Naive thymus-derived CD8-positive, alpha-beta T cell (primary cell): ENCODE data around the gene CACNA1D. TPM values are rescaled to one million over a fixed set of nuclear protein-coding genes. Genes with fewer than 3 reads are reported as not detected.
A peak's percentile ranks its signal among the peaks of the same experiment; 100 is the strongest.

Experiments
- ATAC-seq, 2 donors: fragments of 150-1000 bp; cut with Tn5 transposase in 1 of 2; sonication (Bioruptor Pico), chemical (Tn5 transposase) in 1 of 2; 1 replicate in 1 of 2; 2 replicates in 1 of 2; pipeline ENCODE4 v1.10.0; 2021; ENCODE audit warnings: mild to moderate bottlenecking in 2 of 2, moderate library complexity in 2 of 2
- POLR2A ChIA-PET: fragments of 350-600 bp; sonication (Branson Sonifier 250); formaldehyde crosslinking; loops from one replicate; lab custom pipeline; 2021; ENCODE audit warnings: antibody characterized with exemption; lab: Charles Lee
- DNase-seq, 10 donors: peaks; one replicate each; pipeline versions ENCODE4 v3.0.0 to v3.0.0-alpha.2; 2020 to 2022
- H3K27ac Mint-ChIP-seq, 10 donors: one replicate each; pipeline ENCODE4 v1.8.0; 2020 to 2022; ENCODE audit warnings: mild to moderate bottlenecking in 10 of 10, mixed read lengths in 10 of 10, moderate library complexity in 4 of 10, inconsistent platforms in 1 of 10
- H3K27me3 Mint-ChIP-seq, 5 donors: one replicate each; pipeline ENCODE4 v1.8.0; 2021 to 2022; ENCODE audit warnings: mixed read lengths in 5 of 5
- H3K36me3 Mint-ChIP-seq, 3 donors: one replicate each; pipeline ENCODE4 v1.8.0; 2020 to 2022; ENCODE audit warnings: mixed read lengths in 3 of 3, mild to moderate bottlenecking in 2 of 3, inconsistent platforms in 1 of 3
- H3K4me1 Mint-ChIP-seq, 4 donors: one replicate each; pipeline ENCODE4 v1.8.0; 2021 to 2022; ENCODE audit warnings: mixed read lengths in 4 of 4
- H3K4me3 Mint-ChIP-seq, 10 donors: one replicate each; pipeline ENCODE4 v1.8.0; 2020 to 2022; ENCODE audit warnings: mild to moderate bottlenecking in 10 of 10, mixed read lengths in 10 of 10, moderate library complexity in 6 of 10, inconsistent platforms in 1 of 10
- H3K9me3 Mint-ChIP-seq, 9 donors: one replicate each; pipeline ENCODE4 v1.8.0; 2020 to 2022; ENCODE audit warnings: mixed read lengths in 9 of 9, mild to moderate bottlenecking in 3 of 9, inconsistent platforms in 1 of 9, moderate library complexity in 1 of 9
- polyA plus RNA-seq, 3 donors: library from polyadenylated mRNA; unstranded; fragments of 300-500 nt; fragmentation: Illumina TruSeq; gene quantifications; one replicate each; pipeline ENCODE4 v1.2.3, GENCODE V29; 2021
- total RNA-seq, 8 experiments: library from RNA in 2 of 8; stranded (reverse) in 2 of 8; gene quantifications; one replicate each; pipeline ENCODE4 v1.2.3 and lab custom pipeline; 2021 to 2026

CACNA1D gene
- total and polyA plus RNA-seq, 5 experiments from 2014 or later: not detected

DNA sequence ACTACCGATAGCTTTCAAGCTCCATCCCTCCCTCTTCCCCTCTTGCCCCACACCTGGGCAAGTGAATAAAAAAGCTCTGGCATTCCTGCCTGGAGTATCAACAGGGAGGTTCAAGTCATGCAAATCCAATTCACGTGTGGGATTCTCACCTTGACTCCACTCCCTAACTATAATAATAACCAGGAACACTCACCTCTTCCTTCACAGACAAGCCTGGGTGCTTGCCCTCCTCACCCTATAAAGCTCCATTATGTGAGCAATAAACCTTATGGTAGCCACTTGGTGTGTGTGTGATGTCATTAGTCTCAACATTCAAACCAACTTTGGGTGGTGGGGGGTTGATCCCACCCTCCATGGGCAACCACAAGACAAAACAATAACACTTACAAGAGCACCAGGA is 335.2 kb downstream of the CACNA1D start:
- Mint-ChIP-seq H3K4me3 (no peak overlapping the region), H3K9me3 (no peaks in the 10 kb centered on the region), H3K27ac (no peak overlapping the region), H3K4me1 (peaks cover 0 to 2% (median 0%) of the 10 kb centered on the region in 4 donors), H3K36me3 (no peaks in the 10 kb centered on the region), H3K27me3 (peaks cover 0 to 3% (median 0%) of the 10 kb centered on the region in 5 donors)
- DNase-seq (no peak), ATAC-seq (no peak)
- POLR2A ChIA-PET: no interaction called here

DNA sequence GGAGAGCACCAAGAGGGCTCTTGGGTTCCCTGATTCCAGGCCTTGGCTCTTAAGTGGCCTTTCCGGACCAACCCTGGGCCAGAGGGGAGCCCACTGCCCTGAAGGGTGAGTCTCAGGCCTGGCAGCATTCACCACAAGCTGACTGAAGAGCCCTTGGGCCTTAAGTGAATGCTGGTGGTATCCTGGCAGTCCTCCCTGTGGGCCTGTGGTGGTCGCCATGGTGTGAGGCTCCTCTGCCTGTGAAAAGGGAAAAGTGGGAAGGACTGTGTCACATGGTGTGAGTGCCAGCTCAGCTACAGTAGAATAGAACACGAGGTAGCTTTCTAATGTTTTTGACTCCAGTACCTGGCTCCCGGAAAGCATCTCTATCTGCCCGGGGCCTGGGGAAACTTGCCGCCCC is 336.5 kb downstream of the CACNA1D start:
- no peak for DNase-seq
- Mint-ChIP-seq H3K4me3 (no peak overlapping the region), H3K4me1 (peaks cover 0 to 2% (median 0%) of the 10 kb centered on the region in 4 donors), H3K27ac (peak overlapping the region in 1 of 10 donors; percentile 63), H3K36me3 (no peaks in the 10 kb centered on the region), H3K27me3 (peaks cover 0 to 2% (median 0%) of the 10 kb centered on the region in 5 donors), H3K9me3 (no peaks in the 10 kb centered on the region)
- POLR2A ChIA-PET: no interaction called here
- no peak for ATAC-seq

DNA sequence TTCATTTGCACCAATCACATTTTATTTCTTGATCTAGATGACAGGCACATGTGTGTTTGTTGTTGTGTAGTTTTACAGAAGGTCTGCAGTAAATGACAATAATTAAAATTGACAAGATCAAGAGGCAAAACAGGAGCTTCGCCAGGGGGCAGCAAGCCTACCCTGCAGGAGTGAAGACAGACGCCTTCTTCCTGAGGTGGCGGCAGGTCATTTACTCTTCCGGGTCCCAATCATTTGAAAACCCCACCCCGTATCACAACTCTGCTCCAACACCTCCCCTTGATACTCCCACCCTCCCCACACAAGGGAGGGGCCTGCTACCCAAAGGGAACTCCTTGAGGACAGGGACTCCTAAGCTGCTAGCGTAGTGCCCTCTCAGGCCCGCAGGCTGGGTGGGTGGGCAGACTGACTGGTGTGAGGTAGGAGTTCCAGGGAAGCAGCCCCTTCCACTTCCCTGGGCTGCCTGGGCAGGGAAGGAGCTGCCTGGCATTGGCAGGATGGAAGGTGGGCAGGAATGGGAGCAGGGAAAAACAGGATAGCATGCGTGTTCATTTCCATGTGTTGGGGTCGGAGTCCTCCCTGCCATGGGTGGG is 338.7 kb downstream of the CACNA1D start:
- peaks cover 0 to 2% (median under 1%) of the 10 kb centered on the region in 4 donors for H3K4me1 Mint-ChIP-seq
- no peak for DNase-seq
- peaks cover 0 to 4% (median 2%) of the 10 kb centered on the region in 5 donors for H3K27me3 Mint-ChIP-seq
- no peaks in the 10 kb centered on the region for H3K9me3 Mint-ChIP-seq
- no peak overlapping the region for H3K4me3 Mint-ChIP-seq
- H3K27ac Mint-ChIP-seq: no peak overlapping the region
- no peak for ATAC-seq
- H3K36me3 Mint-ChIP-seq: no peaks in the 10 kb centered on the region
- POLR2A ChIA-PET: no interaction called here

DNA sequence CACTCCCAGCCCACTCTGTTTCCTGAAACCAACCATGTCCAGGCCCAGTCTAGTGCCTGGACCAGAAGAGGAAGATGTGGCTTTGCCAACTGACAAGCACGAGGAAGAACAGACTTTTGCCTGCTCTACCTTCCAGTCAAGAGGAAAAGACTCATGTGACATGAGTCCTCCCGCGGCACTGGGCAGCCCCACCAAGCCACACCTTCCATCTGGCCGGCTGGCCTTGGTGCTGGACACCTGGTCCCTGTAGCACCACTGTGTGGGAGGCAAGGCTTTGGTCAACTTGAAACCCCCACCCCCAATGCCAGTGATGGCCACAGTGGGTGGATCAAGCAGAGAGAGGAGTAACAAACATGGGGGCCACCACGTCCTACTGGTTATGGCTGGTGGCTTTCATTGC is 339.3 kb downstream of the CACNA1D start:
- Mint-ChIP-seq H3K27ac (no peak overlapping the region), H3K27me3 (peaks cover 0 to 10% (median 3%) of the 10 kb centered on the region in 5 donors), H3K9me3 (no peaks in the 10 kb centered on the region), H3K4me3 (no peak overlapping the region), H3K36me3 (no peaks in the 10 kb centered on the region), H3K4me1 (peaks cover 0 to 2% (median under 1%) of the 10 kb centered on the region in 4 donors)
- POLR2A ChIA-PET: no interaction called here
- DNase-seq (no peak), ATAC-seq (no peak)

DNA sequence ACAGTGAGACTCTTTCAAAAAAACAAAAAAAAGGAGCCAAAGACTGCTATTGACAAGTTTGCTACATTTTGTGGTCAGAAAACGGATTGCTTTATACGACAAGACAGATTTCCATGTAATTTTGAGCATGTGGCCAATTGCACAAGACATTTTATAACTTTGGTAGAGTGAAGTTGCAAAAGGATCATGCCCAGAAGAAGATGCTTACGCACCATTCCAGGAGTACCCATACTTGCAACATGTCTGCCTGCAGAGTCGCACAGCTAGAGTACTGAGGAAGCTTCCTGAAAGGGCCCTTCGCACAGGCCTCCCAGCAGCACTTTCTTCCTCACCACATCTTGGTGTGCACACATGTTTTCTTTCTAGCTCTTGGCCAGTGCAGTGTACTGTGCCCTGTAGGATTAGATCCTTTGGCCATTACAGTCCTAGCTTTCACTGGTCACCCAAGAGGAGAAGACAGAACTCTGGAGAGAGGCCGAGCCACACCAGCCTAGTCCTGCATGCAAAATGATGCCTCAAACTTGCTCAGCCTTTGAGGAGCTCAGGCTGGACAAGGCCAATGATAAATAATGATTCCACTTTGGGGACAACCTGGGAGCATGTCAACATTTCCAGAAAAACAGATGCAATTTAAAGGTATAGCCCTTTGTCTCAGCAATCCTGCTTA is 340.2 kb downstream of the CACNA1D start:
- peaks cover 2 to 18% (median 3%) of the 10 kb centered on the region in 5 donors for H3K27me3 Mint-ChIP-seq
- no peak overlapping the region for H3K4me3 Mint-ChIP-seq
- POLR2A ChIA-PET: no interaction called here
- no peaks in the 10 kb centered on the region for H3K9me3 Mint-ChIP-seq
- DNase-seq (no peak), ATAC-seq (no peak)
- H3K4me1 Mint-ChIP-seq: peaks cover 0 to 2% (median under 1%) of the 10 kb centered on the region in 4 donors
- peak overlapping the region in 1 of 10 donors; percentile 29 for H3K27ac Mint-ChIP-seq
- no peaks in the 10 kb centered on the region for H3K36me3 Mint-ChIP-seq

DNA sequence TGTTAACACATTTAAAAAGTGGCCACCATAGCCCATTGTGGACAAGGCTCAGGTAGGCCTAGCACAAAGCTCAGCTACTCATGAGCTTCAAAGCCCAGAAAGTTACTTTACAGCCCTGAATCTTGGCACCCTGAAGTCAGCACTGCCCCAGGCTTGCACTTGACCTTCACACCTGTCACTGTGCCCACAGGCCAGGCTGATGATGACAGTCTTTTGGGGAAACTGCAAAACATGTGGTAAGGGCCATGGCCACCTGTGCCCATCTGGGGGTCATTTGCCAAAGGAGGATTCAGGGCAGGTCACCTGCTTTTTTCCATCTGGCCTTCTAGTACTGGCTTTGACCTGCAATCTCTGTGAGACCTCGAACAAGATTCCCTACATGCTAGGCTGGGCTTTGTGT is 340.8 kb downstream of the CACNA1D start:
- DNase-seq (no peak), ATAC-seq (no peak)
- H3K9me3 Mint-ChIP-seq: no peaks in the 10 kb centered on the region
- no peak overlapping the region for H3K4me3 Mint-ChIP-seq
- H3K27me3 Mint-ChIP-seq: peaks cover 2 to 18% (median 6%) of the 10 kb centered on the region in 5 donors
- H3K4me1 Mint-ChIP-seq: peaks cover 0 to 2% (median under 1%) of the 10 kb centered on the region in 4 donors
- no peak overlapping the region for H3K27ac Mint-ChIP-seq
- POLR2A ChIA-PET: no interaction called here
- no peaks in the 10 kb centered on the region for H3K36me3 Mint-ChIP-seq

DNA sequence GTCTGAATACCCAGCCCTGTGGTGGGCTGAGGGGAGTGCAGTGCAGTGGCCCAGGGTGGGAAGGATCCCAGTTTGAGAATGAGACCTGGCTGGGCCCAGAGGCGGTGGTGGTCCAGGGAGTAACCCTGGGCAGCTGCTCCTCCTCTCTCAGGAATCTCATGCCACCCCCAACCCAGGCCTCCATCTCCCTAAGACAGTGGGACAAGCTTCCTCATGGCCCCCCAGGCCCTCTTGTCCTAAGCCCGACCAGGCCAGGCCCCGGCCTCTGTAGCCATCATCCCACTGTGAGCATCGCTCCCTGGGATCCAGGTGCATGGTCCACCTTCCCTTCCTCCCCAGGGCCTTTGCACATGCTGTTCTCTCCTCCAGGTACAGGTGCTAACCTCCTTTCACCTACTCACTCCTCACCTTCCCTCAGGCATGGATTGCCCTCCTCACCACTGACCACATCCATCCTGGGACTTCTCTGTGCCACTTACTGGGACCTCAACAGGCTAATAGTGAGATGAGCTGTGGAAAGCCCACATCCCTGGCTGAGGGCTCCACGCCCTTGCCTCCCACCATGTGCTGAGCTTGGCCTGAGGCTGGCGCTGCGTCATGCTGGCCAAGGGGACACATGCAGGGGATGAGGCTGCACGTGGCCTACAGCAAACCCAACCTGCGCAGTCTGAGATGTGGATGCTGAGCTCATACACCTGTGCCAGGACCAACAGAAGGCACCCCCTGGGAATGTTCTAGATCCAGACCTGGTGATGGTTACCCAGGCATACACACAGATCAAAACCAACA is 341.9 kb downstream of the CACNA1D start:
- no peaks in the 10 kb centered on the region for H3K9me3 Mint-ChIP-seq
- peaks cover 0 to 2% (median under 1%) of the 10 kb centered on the region in 4 donors for H3K4me1 Mint-ChIP-seq
- no peak overlapping the region for H3K4me3 Mint-ChIP-seq
- H3K27me3 Mint-ChIP-seq: peaks cover 2 to 18% (median 6%) of the 10 kb centered on the region in 5 donors
- POLR2A ChIA-PET: no interaction called here
- no peaks in the 10 kb centered on the region for H3K36me3 Mint-ChIP-seq
- DNase-seq (no peak), ATAC-seq (no peak)
- H3K27ac Mint-ChIP-seq: no peak overlapping the region

DNA sequence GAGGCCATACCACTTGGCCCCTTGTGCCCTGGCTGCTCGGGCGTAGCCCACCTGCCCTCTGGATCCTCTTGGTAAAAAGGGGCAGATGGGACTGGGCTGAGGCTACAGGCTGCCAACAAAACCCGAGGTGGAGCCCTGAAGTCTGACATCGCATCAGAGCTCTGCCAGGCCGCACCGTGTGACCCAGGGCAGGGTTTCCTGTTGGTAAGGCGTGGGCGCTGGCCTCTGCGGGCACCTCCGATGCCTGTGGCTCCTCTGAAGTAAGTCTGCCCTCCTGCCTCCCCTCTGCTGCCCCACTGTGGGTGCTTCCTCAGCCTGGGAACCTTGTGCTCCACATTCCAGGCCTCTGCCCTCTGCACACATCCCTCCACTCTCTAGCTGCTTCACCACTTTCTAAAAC is 342.9 kb downstream of the CACNA1D start:
- ATAC-seq (no peak), DNase-seq (no peak)
- H3K36me3 Mint-ChIP-seq: no peaks in the 10 kb centered on the region
- POLR2A ChIA-PET: interaction anchor here (0.6 kb wide), 1 partner anchor 10 kb away, joined by 5 read pairs; no protein-coding TSS in a partner anchor
- H3K27ac Mint-ChIP-seq: no peak overlapping the region
- H3K4me1 Mint-ChIP-seq: peaks cover 0 to 2% (median under 1%) of the 10 kb centered on the region in 4 donors
- H3K9me3 Mint-ChIP-seq: no peaks in the 10 kb centered on the region
- H3K4me3 Mint-ChIP-seq: no peak overlapping the region
- H3K27me3 Mint-ChIP-seq: peaks cover 2 to 19% (median 6%) of the 10 kb centered on the region in 5 donors

DNA sequence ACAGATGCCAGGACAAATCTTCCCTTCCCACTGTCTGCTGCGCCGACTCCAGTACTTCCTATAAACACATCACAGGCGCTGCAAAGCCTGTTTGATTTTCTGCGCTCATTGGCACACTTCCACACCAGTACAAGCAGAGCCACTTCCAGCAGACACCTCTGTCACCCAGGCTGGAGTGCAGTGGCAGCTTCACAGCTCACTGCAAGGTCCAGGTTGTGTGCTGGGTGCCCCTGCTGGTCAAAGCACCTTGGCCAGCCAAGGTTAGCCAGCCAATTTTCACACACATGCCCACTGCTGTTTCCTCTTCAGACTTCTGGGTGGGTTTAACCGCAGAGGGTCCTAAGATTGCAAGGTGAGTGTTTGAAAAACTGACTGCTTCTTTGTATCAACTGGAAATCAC is 346.9 kb downstream of the CACNA1D start:
- Mint-ChIP-seq H3K27ac (no peak overlapping the region), H3K4me1 (peaks cover 0 to 5% (median 3%) of the 10 kb centered on the region in 4 donors), H3K9me3 (no peaks in the 10 kb centered on the region), H3K36me3 (no peaks in the 10 kb centered on the region), H3K4me3 (no peak overlapping the region), H3K27me3 (peaks cover 16 to 53% (median 26%) of the 10 kb centered on the region in 5 donors)
- ATAC-seq: no peak
- POLR2A ChIA-PET: no interaction called here
- no peak for DNase-seq

DNA sequence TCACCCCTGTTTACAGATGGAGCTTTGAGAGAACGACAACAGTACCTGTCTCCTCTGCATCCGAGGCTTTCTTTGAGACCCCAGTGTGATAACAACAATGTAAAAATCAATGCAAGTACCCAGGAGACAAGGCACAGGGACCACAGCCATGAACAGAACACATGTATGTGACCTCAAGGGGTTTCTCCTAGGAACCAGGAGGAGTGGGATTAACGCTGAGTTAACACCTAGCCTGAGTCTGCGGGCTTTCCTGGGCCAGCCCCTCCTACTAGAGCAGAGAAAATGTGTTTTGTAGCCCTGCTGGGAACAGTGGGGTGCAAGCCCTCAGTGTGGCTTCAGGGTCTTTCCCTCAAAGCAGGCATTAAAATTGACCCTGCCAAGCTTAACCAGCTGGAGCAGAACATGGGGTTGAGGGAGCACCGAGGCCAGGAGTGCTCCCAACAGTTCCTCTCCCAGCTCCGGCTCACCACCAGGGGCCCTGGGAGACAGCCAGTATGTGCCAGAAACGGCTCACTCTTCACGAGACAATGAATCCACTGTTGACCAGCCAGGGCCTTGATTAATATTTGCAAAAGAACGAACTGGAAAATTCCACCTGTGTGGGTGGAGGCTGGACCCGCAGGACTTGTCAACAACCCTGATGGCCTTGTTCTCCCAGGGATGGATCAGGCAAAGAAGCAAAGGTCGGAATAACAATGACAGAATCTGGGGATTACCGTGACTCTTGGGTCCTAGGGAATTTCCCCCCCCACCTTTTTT is 348.2 kb downstream of the CACNA1D start:
- POLR2A ChIA-PET: interaction anchor here (0.6 kb wide), 1 partner anchor 482 kb away, joined by 3 read pairs; no protein-coding TSS in a partner anchor
- DNase-seq (no peak), ATAC-seq (no peak)
- Mint-ChIP-seq H3K27me3 (peaks cover 21 to 66% (median 33%) of the 10 kb centered on the region in 5 donors), H3K4me3 (no peak overlapping the region), H3K27ac (no peak overlapping the region), H3K9me3 (no peaks in the 10 kb centered on the region), H3K36me3 (no peaks in the 10 kb centered on the region), H3K4me1 (peaks cover 1 to 10% (median 7%) of the 10 kb centered on the region in 4 donors)

DNA sequence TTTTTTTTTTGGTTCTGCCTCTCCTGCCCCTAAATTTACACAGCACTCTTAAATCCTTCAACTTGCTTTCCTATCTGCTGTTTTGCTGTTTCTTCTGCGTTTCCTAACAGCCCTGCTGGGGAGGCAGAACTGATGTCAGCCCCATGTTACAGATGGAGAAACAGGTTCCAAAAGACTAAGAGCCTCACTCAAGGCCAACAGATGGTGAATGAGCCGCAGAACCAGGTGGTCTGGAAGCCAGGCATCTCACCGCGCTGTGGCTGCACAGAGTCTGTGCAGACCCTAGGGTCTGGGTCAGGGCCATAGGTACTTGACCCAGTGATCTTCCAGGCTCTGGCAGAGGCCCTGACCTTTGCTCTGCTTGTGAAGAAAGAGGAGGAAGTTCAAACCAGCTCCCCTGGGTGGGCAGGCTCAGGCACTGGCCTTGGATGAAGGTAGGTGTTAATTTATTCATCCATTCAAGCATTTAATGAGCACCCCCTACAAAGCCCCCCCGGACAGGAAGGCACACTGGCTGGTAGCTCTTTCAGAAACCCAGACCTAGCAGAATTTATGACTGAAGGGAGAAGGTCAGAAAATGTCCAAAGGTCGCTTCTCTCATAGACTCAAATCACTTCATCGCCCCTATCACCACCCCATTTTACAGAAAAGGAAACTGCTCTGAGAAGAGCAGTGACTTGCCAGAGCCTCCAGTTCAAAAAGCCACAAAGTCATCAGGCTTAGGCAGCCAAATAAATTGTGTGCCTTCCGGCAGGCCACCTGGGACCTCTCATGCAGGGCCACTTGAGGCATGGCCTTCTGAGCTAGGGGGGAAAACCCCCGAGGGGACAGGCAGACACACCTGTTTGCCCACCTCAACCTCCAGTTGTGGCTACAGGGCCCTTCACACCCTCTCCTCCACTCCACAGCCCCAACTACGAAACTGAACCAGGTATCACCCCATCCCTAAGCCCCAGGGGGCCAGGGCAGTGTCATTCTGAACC is 349.1 kb downstream of the CACNA1D start:
- Mint-ChIP-seq H3K36me3 (no peaks in the 10 kb centered on the region), H3K27me3 (peaks cover 21 to 67% (median 33%) of the 10 kb centered on the region in 5 donors), H3K27ac (peak overlapping the region in 1 of 10 donors; percentile 5), H3K4me3 (peak overlapping the region in 3 of 10 donors; percentile 1 to 38 (median 25)), H3K9me3 (no peaks in the 10 kb centered on the region), H3K4me1 (peaks cover 1 to 10% (median 7%) of the 10 kb centered on the region in 4 donors)
- POLR2A ChIA-PET: no interaction called here
- ATAC-seq (no peak), DNase-seq (no peak)
